HG03196 (cell line): ENCODE measurements around the gene GADD45A.

Experiments used
- ATAC-seq: cut with Tn5 transposase; IDR thresholded peaks from one replicate; pipeline ENCODE4 v1.9.1; 2021; ENCODE audit not compliant: unreplicated experiment

The GADD45A gene

DNA sequence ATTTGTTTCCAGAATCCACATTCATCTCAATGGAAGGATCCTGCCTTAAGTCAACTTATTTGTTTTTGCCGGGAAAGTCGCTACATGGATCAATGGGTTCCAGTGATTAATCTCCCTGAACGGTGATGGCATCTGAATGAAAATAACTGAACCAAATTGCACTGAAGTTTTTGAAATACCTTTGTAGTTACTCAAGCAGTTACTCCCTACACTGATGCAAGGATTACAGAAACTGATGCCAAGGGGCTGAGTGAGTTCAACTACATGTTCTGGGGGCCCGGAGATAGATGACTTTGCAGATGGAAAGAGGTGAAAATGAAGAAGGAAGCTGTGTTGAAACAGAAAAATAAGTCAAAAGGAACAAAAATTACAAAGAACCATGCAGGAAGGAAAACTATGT is 2.6 kb downstream of the GADD45A start:
- no peak for ATAC-seq

DNA sequence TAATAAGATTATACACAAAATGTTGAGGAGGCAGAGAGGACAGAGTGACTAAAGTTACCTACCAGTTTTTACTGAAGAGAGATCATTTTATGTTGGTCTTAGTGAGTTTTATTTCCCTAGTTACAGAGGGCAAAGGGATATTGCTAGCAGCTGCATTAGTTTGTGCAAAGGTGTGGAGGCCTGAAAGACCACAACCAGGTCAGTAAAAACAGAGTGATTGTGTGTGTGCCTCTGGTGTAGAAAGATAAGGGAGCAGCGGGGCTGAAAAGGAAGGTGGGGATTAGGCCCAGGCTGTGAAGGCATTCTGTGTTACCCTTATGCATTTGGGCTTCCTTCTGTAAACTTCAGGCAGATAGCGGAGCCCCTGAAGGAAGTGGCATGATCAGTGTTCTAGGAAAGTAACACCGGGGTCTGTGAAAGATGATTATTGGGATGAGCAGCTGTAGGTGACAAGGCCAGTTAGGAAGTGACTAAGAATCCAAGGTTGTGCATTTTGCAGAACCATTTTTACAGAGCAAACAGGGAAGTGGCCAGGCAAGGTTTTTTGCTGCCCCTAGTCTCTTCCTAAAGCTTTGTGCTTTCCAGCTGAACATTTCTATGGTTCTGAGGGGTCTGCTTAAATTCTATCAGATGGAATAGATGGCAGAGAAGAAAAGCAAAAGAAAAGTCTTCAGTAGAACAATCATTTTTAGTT is 3.7 kb downstream of the GADD45A start:
- ATAC-seq: no peak

DNA sequence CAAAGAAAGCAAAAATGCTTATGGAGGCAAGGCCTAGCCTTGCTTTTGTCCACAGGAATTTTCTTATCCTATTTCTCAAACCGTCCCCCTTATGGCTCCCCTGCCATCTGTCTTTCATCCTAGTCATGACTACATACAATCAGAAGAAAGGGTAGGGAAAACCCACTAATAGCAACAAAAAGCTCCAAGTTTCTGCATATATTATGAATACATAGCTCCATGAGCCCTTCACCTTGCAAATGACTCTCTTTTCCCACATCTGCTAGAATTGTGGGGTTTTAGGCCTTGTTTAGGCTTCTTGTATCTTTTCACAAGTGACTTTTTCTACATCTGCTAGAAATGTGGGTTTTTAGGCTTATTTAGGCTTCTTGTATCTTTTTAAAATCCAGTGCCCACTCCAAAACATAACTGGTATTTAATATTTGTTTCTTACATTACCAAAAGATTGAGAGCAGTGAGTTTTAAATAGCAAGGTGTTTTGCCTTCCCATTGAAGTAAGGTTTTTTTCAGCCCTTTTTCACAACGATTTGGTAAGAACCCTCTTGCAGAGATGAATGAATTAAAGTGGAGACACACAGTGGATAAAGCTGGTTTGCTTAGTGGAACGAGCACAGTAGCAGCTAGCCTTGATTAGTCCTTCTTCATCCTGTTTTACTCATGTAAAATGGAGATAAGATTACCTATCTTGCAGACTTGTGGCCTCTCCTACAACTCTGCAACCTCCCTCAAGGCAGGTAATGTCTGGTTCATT is 4.4 kb downstream of the GADD45A start:
- no peak for ATAC-seq

DNA sequence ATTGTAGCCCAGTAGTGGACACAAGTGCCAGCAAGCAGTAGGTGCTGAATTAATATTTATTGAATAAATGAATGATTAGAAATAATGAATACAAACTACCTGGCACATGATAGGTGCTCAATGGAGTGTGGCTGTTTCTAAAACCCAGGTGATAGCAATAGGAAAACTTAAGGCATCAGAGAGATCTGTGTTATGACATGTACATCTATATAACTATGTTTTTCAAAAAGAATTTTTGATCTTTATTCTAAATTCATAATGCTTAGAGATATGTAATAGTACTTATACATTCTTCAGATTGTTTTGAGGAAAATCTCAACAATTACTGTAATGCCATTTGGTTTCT is 5.0 kb downstream of the GADD45A start:
- ATAC-seq: no peak

DNA sequence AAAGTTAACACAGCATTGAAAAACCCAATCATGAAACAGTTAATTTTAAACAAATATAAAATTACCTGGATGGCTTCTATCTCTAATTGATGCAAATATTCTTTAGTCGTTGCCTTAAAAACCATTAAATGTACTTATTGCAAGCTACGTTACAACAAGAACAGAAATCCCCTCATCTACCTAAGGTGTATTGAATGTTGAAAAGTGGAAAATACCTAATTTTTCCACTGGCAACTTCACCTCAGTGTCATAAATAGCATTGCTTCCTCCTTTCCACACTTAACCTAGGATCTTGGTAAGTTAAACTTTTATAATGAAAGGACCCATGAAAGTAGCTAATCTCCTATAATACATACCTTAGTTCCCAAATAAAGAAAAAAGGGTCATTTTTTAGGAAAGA is 5.4 kb downstream of the GADD45A start:
- no peak for ATAC-seq

DNA sequence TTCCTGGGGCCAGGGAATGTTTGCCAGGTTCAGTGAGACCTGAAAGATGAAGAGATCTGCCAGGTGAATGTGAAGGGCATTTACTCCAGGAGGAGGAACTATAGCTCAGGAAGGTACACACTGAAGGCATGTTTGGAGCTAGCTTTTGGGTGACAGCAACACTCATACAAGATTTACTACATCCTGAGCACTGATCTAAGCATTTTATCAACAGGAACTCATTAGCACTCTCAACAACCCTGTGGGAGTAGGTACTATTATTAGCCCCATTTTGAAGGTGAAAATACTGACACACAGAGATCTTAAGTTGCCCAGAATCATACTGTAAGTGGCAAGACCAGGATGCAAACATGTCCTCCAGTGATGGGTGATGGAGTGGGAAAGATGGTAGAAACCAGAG is 6.7 kb downstream of the GADD45A start:
- ATAC-seq: no peak

DNA sequence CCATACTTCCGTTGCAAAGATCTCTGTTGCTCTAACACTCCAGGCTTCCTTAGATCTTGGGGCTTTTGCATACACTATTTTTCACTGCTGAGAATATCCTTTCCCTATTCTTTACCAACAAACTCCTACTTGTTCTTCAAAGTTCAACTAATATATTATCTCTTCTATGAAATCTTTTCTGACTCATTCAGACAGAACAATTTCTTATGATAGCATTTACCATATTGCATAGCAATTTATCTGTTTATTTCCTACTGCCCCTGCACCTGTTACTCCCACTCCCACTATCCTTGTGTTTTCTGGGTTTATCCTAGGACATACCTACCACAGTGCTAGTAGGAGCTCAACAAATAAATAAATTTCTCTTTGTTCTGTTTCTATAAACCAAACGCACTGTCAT is 11.0 kb downstream of the GADD45A start:
- no peak for ATAC-seq

DNA sequence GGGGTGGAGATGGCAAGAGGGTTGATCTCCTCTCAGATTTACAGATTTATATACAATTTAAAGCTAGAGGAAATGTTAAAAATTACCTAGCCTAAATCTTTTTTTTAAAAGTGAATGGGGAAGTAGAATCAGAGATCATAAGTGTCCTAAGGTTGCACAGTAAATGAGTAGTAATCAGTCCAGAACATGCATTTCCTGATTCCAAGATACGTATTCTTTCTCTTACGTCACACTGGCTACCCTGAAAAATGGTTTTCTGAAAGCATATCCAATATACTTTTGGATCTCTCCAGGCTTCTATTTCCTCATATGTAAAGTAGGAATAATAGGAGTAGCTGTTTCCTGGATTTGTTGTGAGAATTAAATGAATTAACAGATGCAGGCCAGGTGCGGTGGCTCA is 11.7 kb downstream of the GADD45A start:
- no peak for ATAC-seq

DNA sequence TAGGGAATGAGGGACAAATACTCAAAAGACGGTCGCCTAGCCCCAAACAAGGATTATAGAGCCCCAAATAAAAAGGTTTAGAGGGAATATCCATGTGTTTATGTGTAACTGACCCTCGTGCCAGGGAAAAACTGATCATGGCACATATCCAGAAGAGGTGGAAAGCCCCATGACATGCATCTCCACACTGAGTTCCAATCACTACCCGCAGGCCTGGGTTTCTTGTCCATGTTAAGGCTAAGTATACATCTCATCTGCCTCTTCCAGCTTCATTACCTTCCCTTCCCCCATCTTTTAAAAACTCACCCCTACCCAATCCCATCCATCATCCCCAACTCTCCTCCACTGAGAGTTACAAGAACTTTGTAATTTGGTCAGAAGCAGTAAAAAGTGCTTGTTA is 15.2 kb downstream of the GADD45A start:
- ATAC-seq: no peak

DNA sequence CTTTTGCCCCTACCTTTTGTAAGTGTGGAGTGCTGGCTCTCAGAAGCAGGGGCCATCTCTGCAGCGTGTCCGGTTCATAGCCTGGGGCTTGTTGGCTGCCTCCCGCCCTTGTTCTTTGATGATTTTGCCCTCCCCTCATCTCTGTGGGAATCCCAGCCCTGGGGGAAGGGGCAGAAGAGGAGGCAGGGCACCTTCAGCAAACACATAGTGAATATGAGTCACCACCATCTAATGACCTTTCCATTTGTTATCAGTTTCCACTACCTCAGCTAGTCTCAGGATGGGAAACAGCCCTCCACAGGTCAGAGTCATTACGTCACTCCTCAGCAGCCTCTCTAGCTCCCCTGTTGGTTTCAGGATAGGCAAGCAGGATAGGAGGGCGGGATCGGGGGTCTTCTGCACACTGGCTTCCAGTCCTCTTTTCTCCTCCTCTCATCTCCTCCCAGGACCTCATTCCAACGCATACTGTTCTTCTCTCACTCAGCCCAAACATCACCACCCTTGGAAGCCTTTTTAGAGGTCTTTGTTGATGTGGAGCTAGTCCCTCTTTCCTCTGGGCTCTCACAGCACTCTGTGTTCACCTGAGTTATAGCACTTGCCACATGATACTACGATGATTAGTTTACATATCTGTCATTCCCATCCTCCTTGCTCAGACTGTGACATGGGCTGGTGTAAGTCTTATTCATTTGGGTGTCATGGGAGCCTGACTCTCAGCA is 15.8 kb downstream of the GADD45A start:
- ATAC-seq: no peak

DNA sequence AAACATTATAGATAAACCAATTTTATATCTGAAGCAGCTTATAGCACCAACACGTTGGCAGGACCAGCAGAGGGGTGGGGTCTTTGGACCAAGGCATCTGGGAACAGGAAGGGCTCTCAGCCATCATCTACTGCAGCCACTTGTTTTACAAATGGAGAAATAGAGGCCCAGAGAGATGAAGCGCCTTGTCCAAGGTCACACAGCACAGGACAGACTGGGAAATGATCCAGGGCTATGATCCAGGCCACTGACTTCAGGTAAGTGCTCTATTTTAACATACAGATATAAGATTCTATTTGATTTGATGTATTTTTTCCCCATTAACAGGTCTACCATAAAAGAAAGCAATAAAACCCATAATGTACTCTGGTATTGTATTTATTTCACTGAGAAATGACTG is 16.9 kb downstream of the GADD45A start:
- ATAC-seq: no peak

DNA sequence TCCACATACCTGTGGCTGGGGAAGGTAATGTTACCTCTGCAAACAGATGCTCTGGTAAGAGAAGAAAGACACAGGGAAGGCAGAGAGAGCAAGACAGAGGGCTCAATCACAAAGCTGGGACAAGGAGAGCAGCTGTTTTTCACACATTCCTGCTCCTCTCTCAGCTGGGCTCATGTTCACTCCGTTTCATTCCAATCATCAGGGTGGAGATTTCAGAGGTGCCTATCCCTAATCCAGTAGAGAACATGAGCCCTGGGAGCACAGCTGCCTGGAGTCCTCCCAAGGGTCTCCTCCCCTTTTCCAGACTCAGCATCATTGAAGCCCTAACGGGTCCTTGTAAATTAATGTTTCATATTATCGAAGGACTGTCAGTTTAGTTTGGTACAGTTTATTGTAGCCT is 19.4 kb downstream of the GADD45A start:
- no peak for ATAC-seq

DNA sequence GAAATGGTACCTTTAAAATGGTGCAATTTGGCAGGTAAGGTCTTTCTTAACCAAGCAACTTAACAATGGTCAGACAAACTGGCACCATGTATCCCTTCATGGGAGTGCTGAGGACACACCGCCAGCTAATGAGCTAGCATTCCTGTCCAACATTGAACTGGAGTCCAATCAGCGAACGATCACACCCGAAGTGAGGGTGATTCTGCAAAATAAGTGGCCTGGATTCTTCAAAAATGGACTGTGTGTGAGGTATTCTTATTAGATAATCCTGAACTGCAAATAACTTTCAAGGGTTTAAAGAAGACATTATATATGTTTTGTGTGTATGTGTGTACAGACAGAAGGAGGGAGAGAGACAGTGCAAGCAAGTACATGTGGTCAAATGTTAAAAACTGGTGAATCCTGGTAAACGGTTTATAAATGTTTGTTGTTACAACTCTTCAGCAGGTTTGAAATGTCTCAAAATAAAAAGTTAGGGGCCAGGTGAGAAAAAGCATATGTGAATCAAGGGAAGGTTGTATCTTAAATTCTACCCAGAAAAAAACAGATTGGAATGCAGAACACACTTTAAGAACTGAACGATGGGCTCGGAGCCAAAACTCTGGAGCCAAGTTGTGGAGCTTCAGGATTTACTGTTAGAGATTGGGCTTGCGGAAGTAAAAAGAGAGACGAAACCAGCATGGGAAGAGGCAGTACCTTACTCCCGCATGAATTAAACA is 20.9 kb downstream of the GADD45A start:
- no peak for ATAC-seq

DNA sequence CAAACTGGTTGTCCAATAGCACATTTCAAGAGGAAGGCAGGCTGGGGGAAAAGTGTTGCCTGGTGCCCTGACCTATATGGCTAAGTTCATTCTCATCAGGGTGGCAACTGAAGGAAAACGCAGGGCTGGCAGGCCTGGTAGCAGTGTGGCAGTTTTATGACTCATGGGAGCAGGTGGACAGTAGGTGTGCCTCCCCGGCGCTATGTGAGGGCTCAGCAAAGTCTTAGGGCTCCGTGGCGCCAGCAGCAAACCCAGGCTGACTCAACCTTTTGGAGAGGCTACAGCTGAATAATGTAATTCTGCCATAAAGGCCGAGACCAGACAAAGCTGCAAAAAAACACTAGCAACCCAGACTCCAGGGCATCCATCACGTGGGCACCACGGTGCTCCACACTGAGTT is 23.6 kb downstream of the GADD45A start:
- ATAC-seq: no peak

DNA sequence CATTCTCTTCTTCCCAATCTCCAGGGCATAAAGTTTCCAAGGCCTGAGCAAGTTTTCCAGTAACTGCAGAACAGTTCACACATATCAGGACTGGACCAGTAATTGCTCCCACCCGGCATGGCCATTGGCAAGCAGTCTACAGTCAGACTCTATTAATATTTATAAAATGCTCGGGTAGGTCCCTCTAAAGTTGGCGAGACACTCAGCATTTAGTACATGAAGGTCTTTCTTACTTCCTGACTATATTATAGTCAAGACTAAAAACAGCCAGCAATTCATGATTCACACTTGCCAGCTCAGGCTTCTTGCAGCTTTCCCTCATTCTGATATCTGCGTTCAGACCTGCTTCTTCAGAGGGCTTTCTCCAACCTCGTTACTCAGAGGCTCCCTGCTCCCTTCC is 25.4 kb downstream of the GADD45A start:
- ATAC-seq: no peak

DNA sequence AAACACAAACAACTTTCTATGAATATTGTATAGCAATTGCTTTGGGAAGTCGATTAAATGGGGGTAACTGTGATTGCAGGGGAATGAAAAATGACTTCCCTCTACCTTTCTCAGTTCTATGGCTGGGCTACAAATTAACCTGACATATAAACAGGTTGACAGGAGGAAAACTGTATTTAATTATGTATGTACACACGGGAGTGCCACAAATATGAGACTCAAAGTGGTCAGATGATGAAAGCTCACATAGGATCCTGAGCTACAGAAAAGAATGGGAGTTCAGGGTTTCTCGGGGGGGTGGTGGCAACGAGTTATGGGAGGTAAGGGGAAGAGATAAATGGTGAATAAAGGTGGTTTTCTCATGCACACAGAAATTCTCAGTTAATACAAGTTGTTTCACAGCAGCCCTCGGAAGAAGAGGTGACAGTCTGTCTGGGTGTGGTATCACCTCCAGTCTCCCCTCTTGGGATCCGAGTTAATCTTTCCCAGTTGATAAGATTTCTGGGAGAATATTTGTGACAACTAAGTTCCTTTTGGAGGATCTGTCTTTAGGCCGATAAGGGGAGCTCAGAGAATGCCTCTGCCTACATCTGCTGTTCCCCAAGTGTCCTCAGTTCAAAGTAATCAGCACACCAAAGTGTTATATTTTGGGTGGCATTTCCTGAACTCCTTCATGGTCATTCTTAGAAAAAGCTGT is 26.3 kb downstream of the GADD45A start:
- ATAC-seq: no peak

DNA sequence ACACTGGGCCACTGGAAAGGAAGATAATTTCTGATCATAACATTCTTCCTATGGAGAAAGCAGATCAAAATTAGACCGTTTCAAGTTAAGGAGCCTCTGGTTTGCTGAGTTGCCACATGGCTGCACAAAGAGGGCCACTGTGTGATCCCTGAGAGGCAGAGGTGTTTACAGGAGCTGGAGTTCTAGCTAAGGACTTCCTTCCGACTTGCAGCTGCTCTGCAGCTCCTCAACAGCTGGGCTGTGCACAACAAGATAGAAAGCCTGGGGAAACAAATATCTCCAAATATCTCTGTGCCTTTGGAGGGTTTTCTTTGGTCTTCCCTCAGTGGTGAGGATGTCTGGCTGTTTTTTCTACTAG is 26.8 kb downstream of the GADD45A start:
- ATAC-seq: no peak

DNA sequence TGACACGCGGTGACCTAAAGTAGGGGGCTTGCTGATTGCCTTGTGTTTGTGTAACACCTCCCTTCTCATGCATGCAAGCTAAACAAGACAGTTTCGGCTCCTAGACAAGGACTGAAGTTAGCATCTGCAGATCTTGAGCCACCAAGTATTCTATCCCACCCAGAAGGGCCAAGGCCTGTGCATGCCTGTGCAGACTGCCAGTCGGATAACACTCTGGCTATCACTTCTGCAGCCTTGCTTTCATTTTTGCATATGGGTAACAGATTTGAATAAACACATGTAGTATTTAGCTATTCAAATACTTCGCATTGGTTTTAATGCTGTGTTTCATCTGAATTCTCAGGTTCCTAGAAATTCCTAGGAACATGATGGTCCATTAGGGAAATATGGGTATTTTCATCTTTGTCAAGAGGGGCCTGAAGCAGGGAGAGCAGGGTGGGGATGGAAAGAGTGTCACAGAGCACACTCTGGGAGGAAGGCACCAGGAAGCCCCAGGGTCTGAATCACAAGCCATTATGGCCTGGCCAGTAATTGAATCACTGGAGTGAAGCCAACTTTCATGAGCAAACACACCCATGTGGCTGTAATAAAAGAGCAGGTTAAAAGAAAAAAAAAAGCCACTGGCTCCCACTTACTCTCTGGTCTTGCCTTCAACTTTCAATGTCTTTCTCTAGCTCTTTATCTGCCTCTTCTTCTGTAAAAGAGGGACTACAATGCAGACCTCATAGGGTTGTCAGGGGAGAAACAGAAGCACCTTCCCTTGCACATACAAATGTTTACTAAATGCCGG is 28.3 kb downstream of the GADD45A start:
- ATAC-seq: no peak

DNA sequence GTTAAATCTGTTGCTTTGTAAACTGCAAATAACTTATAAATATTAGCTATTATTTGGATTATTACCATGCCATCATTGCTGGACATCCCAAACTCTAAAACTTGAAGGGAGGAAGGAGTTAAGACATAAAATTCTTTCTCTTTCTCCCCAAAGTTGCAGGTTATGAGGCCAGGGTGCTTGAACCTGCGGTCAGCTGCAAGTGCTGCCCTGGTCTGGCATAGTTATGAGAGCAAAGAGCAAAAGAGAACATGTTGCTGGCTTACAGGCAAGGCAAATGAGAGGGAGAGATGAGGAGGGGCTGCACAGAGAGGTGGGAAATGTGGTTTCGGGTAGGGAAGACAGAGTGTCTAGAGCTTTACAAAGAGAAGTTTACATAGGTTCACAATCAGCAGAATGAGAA is 30.8 kb downstream of the GADD45A start:
- no peak for ATAC-seq

DNA sequence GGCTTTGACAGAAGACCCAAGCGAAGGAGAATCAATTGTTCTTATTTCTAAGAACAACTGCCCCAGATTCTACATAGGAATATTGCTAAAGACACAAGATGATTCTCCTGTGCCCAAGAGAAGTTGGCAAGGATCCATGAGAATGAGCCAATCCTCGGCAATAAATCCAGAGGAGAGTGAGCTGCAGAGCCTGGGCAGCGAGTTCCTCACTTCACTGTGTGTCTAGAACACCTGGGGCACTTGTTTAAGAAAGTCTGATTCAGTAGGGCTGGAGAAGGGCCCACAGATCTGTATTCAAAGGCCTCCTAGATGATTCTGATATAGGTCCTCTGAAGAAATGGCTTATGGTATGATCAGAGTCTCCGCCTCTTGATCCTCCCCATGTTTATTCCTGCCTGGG is 31.8 kb downstream of the GADD45A start:
- ATAC-seq: no peak
